Measurements from ENCODE around the gene WDR45B. TPM values are rescaled to one million over a fixed set of nuclear protein-coding genes. Genes with fewer than 3 reads are reported as not detected.

Gene WDR45B
- total RNA-seq, 2 experiments from 2014 or later: 49.8 to 54.3 TPM

DNA sequence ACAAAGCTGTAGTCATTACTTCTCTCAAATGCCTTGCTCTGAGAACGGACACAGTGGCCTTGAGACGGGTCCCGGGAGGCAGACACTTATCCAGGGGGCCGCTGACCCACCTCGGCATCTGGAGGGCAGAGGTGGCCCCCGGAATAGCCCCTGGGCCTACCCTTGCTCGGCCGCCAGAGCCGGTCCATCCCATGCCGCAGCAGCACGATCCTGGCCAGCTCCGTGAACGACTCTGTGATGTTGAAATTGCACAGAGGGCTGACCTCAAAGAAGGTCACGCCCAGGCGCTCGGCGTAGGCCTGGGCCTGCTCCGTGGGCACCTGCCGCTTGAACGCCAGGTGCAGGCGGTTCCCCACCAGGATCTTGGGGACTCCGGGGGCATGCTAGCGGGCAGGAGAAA is 10.1 kb upstream of the WDR45B start:
- no peaks in the 10 kb centered on the region for H3K9me3 ChIP-seq (ENCODE audit: control insufficient read depth in 1 of 2, insufficient read depth in 1 of 2, low read length in 2 of 2)
- H3K27ac Mint-ChIP-seq: no peak overlapping the region
- intact Hi-C loops (cut with DNase I, micrococcal nuclease): no loop called here
- H3K4me1 Mint-ChIP-seq (ENCODE audit: low read depth): no peaks in the 10 kb centered on the region
- ATAC-seq (ENCODE audit: poor library complexity) (no peak), DNase-seq (no peak)
- H3K4me3 ChIP-seq (ENCODE audit: low read length): no peak overlapping the region
- H3K27ac ChIP-seq (ENCODE audit: low read depth in 1 of 2, low read length in 2 of 2): no peak overlapping the region
- no peaks in the 10 kb centered on the region for H3K4me1 ChIP-seq (ENCODE audit: insufficient read depth, low read length)
- TF ChIP-seq, protein P1, sequence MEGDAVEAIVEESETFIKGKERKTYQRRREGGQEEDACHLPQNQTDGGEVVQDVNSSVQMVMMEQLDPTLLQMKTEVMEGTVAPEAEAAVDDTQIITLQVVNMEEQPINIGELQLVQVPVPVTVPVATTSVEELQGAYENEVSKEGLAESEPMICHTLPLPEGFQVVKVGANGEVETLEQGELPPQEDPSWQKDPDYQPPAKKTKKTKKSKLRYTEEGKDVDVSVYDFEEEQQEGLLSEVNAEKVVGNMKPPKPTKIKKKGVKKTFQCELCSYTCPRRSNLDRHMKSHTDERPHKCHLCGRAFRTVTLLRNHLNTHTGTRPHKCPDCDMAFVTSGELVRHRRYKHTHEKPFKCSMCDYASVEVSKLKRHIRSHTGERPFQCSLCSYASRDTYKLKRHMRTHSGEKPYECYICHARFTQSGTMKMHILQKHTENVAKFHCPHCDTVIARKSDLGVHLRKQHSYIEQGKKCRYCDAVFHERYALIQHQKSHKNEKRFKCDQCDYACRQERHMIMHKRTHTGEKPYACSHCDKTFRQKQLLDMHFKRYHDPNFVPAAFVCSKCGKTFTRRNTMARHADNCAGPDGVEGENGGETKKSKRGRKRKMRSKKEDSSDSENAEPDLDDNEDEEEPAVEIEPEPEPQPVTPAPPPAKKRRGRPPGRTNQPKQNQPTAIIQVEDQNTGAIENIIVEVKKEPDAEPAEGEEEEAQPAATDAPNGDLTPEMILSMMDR (IDR thresholded peaks at IDR 0.05): no peak
- H3K27me3 Mint-ChIP-seq: no peaks in the 10 kb centered on the region
- H3K36me3 Mint-ChIP-seq (ENCODE audit: low read depth): peaks cover 11% of the 10 kb centered on the region
- ChIA-PET POLR2A (no interaction called here), CTCF (no interaction called here)
- no peak overlapping the region for H3K4me3 Mint-ChIP-seq
- no peaks in the 10 kb centered on the region for H3K27me3 ChIP-seq (ENCODE audit: control insufficient read depth in 1 of 2, insufficient read depth in 2 of 2, low read length in 2 of 2)
- peaks cover 3% of the 10 kb centered on the region for H3K36me3 ChIP-seq (ENCODE audit: insufficient read depth, low read length)
- no peaks in the 10 kb centered on the region for H3K9me3 Mint-ChIP-seq

DNA sequence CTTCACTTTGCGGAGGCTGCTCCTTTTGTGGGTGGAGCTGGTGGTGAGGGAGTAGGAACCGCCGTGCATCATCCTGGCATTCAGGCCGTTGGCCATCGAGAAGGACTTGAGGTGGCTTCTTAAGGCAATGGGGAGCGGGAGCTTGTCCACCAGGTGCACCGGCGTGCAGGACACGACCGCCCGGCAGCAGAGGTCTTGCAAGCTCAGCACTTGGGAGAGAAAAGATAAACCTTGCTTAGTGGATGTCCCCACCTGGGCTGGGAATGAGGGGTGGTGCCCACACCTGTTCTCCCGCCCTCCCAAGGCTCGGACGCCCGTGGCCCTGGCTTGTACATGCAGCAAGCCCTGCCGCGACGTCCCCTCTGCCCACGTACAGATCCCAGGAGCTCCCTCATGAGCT is 9.7 kb upstream of the WDR45B start:
- no peaks in the 10 kb centered on the region for H3K9me3 Mint-ChIP-seq
- POLR2A ChIA-PET: no interaction called here
- Histone ChIP-seq H3K27ac (ENCODE audit: low read depth in 1 of 2, low read length in 2 of 2) (no peak overlapping the region), H3K9me3 (ENCODE audit: control insufficient read depth in 1 of 2, insufficient read depth in 1 of 2, low read length in 2 of 2) (no peaks in the 10 kb centered on the region), H3K27me3 (ENCODE audit: control insufficient read depth in 1 of 2, insufficient read depth in 2 of 2, low read length in 2 of 2) (no peaks in the 10 kb centered on the region), H3K4me3 (ENCODE audit: low read length) (no peak overlapping the region), H3K36me3 (ENCODE audit: insufficient read depth, low read length) (peaks cover 3% of the 10 kb centered on the region), H3K4me1 (ENCODE audit: insufficient read depth, low read length) (no peaks in the 10 kb centered on the region)
- H3K27ac Mint-ChIP-seq: no peak overlapping the region
- TF ChIP-seq, protein P1 (IDR thresholded peaks at IDR 0.05): no peak
- no peaks in the 10 kb centered on the region for H3K27me3 Mint-ChIP-seq
- peaks cover 11% of the 10 kb centered on the region for H3K36me3 Mint-ChIP-seq (ENCODE audit: low read depth)
- no peaks in the 10 kb centered on the region for H3K4me1 Mint-ChIP-seq (ENCODE audit: low read depth)
- CTCF ChIA-PET: no interaction called here
- intact Hi-C loops (cut with DNase I, micrococcal nuclease): no loop called here
- DNase-seq: no peak
- ATAC-seq (ENCODE audit: poor library complexity): no peak
- H3K4me3 Mint-ChIP-seq: no peak overlapping the region

DNA sequence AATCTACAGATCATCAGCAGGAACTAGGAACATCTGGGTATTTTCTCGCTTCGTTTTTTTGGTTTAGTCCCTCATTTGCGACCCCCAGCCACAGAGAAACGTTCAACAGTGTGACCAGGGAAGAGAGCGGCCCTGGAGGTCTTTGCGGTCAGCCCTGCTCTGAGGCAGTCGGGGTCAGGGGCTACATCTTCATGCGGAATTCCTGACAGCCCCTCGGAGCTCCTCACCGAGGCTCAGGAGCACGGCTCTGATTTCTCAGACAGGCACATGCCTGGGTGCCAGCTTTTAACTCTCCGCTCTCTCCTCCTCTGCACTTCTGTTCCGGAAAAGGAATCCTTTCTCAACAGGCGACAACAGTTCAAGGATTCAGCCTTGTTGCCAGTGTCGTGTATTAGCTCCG is 8.0 kb upstream of the WDR45B start:
- Histone ChIP-seq H3K9me3 (ENCODE audit: control insufficient read depth in 1 of 2, insufficient read depth in 1 of 2, low read length in 2 of 2) (no peaks in the 10 kb centered on the region), H3K27ac (ENCODE audit: low read depth in 1 of 2, low read length in 2 of 2) (no peak overlapping the region), H3K4me1 (ENCODE audit: insufficient read depth, low read length) (no peaks in the 10 kb centered on the region), H3K4me3 (ENCODE audit: low read length) (no peak overlapping the region), H3K27me3 (ENCODE audit: control insufficient read depth in 1 of 2, insufficient read depth in 2 of 2, low read length in 2 of 2) (no peaks in the 10 kb centered on the region), H3K36me3 (ENCODE audit: insufficient read depth, low read length) (peaks cover 3% of the 10 kb centered on the region)
- Mint-ChIP-seq H3K27me3 (no peaks in the 10 kb centered on the region), H3K27ac (no peak overlapping the region), H3K4me1 (ENCODE audit: low read depth) (no peaks in the 10 kb centered on the region), H3K4me3 (no peak overlapping the region), H3K9me3 (no peaks in the 10 kb centered on the region), H3K36me3 (ENCODE audit: low read depth) (peaks cover 11% of the 10 kb centered on the region)
- TF ChIP-seq, protein P1 (IDR thresholded peaks at IDR 0.05): no peak
- ATAC-seq (ENCODE audit: poor library complexity): no peak
- CTCF ChIA-PET: no interaction called here
- DNase-seq: no peak
- POLR2A ChIA-PET: no interaction called here
- intact Hi-C loops (cut with DNase I, micrococcal nuclease): no loop called here

All from CD4-positive, alpha-beta T cell (primary cell).